H1 (cell line): Measurements from ENCODE around the gene MIXL1. TPM values are rescaled to one million over a fixed set of nuclear protein-coding genes. Genes with fewer than 3 reads are reported as not detected.

Experiments
- RAD21 ChIP-seq, 2 experiments: IDR thresholded peaks in 1 of 2; conservative IDR thresholded peaks in 1 of 2; 2 replicates each; pipeline ENCODE4 v1.6.1; 2011; ENCODE audit warnings: low read depth in 2 of 2, low read length in 2 of 2, improper control_type of control experiment in 1 of 2, inconsistent platforms in 1 of 2, mild to moderate bottlenecking in 1 of 2, moderate library complexity in 1 of 2
- polyA plus RNA-seq, 7 experiments: library from polyadenylated mRNA; depleted of rRNA in 3 of 7; stranded (reverse) in 5 of 7; unstranded in 2 of 7; fragments of >200 nt in 5 of 7; fragments of 200-250 nt in 2 of 7; gene quantifications; 1 replicate in 5 of 7; 2 replicates in 1 of 7; 4 replicates in 1 of 7; pipeline versions ENCODE4 v1.2.1 to v1.2.3, GENCODE V29; 2011 to 2013; ENCODE audit warnings: missing spikeins in 2 of 7, mixed read lengths in 2 of 7
- total RNA-seq: library from RNA; stranded (reverse); fragmentation: NEBNext Ultra II Directional; extraction: Animal tissue kit (Norgen Biotek cat#: 25700); gene quantifications from 2 replicates; pipeline ENCODE4 v1.2.1, GENCODE V29; 2021

MIXL1 gene
- total and polyA plus RNA-seq, 2 of the 8 experiments (the other 6 are each of a cell fraction or from before 2014, with no cell fraction given): 1.5 to 1.8 TPM

- peak in 1 of 2 experiments; percentile 23; a peak in 1 of 4 replicates for TF ChIP-seq RAD21 (IDR thresholded peaks at IDR 0.05 in 1 of 2, conservative IDR thresholded peaks at IDR 0.05 in 1 of 2; ENCODE audit: low read depth in 2 of 2, low read length in 2 of 2)
These were observed 37.1 kb upstream of the MIXL1 start, which contains the start of gene ACBD3 (continued) for GRCh38 chr1:226186124-226187018.
